EH (cell line): ENCODE data around the gene PPP1R18.
"Not testable (repeated sequence)": the region's sequence is repeated elsewhere in the genome, so short reads cannot be mapped to it uniquely, and the experiment has no call there.

Source experiments
- DNase-seq: peaks from one replicate; pipeline ENCODE4 v3.0.0-alpha.2; 2015; ENCODE audit warnings: low read depth

PPP1R18 gene

GRCh38 chr6:30666300-30666699 is 20.1 kb downstream of the PPP1R18 start:
- DNase-seq: not testable (repeated sequence)

GRCh38 chr6:30664994-30665767 is 21.3 kb downstream of the PPP1R18 start:
- DNase-seq: no peak

GRCh38 chr6:30657922-30658321 is 28.5 kb downstream of the PPP1R18 start:
- not testable (repeated sequence) for DNase-seq

- no peak for DNase-seq
Observed at GRCh38 chr6:30657454-30657853, 29.0 kb downstream of the PPP1R18 start.

- no peak for DNase-seq
Observed at GRCh38 chr6:30656513-30656912, 29.9 kb downstream of the PPP1R18 start.

- peak; percentile 11 for DNase-seq
Observed at GRCh38 chr6:30655743-30656094, 30.7 kb downstream of the PPP1R18 start.

GRCh38 chr6:30654798-30655742 is 31.4 kb downstream of the PPP1R18 start:
- no peak for DNase-seq

GRCh38 chr6:30651143-30651542 is 35.3 kb downstream of the PPP1R18 start:
- DNase-seq: no peak

- DNase-seq: peak; percentile 70
Observed at GRCh38 chr6:30647242-30648116, 39.0 kb downstream of the PPP1R18 start.

GRCh38 chr6:30646450-30647241 is 39.8 kb downstream of the PPP1R18 start, which contains the start of gene C6orf136:
C6orf136 (plus strand) TSS chr6:30647133; CDS start chr6:30647232, 99 bp downstream.
- peak; percentile 94 for DNase-seq

GRCh38 chr6:30645989-30646388 is 40.5 kb downstream of the PPP1R18 start:
- DNase-seq: no peak

- no peak for DNase-seq
Observed at GRCh38 chr6:30644769-30645168, 41.7 kb downstream of the PPP1R18 start.

GRCh38 chr6:30643656-30644055 is 42.8 kb downstream of the PPP1R18 start:
- no peak for DNase-seq

GRCh38 chr6:30641048-30641447 is 45.4 kb downstream of the PPP1R18 start:
- DNase-seq: no peak

- no peak for DNase-seq
Observed at GRCh38 chr6:30640481-30640880, 46.0 kb downstream of the PPP1R18 start.

- DNase-seq: no peak
Observed at GRCh38 chr6:30635834-30636233, 50.6 kb downstream of the PPP1R18 start.

GRCh38 chr6:30626484-30627366 is 59.7 kb downstream of the PPP1R18 start, which contains the start of gene ATAT1:
ATAT1 (plus strand) TSS chr6:30626874.
- DNase-seq: peak; percentile 79
